GM19023 (cell line): Measurements from ENCODE around the gene LTBP1.
A peak's percentile ranks its signal among the peaks of the same experiment; 100 is the strongest.

Experiments
- ATAC-seq: cut with Tn5 transposase; IDR thresholded peaks from one replicate; pipeline ENCODE4 v1.9.1; 2021; ENCODE audit warnings: mild to moderate bottlenecking, moderate library complexity; ENCODE audit not compliant: unreplicated experiment

Gene LTBP1

GRCh38 chr2:32930436-32930835 is 16.3 kb upstream of the LTBP1 start:
- ATAC-seq, result no peak

DNA sequence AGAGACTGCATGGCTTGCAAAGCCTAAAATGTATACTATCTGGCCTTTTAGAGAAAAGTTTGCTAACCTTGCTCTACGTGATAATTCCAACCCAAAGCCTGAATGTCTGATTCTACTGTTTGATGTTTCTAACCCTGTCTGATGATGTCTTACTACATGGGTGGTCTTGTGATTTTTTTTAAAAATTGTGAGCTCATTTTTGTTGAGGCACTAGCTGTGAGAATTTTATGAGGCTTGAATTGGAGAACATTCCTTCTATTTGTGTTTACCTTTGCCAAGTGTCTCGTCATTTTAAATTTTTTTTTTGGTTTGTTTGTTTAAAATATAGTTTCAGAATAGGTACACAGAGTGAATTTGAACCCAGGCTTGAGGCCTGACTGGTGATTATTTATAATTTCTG is 15.2 kb upstream of the LTBP1 start:
- no peak for ATAC-seq

GRCh38 chr2:32931945-32932709 is 14.6 kb upstream of the LTBP1 start:
- ATAC-seq, result no peak

GRCh38 chr2:32932825-32933755 is 13.7 kb upstream of the LTBP1 start:
- no peak for ATAC-seq

DNA sequence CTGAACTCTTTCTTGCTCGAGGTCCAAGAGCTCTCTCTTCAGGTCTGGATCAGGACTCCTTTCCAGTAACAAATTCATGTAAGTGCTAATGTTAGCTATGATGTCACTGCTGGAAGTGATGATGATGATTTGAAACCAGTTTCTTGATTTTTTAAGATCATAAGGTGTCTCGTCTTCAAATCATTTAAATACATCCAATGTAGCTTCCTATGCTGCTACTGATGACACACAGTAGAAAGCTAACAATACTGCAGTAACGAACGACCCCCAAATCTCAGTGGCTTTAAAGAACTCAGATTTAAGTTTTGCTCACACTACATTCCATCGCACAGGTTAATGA is 13.0 kb upstream of the LTBP1 start:
- ATAC-seq, result no peak

DNA sequence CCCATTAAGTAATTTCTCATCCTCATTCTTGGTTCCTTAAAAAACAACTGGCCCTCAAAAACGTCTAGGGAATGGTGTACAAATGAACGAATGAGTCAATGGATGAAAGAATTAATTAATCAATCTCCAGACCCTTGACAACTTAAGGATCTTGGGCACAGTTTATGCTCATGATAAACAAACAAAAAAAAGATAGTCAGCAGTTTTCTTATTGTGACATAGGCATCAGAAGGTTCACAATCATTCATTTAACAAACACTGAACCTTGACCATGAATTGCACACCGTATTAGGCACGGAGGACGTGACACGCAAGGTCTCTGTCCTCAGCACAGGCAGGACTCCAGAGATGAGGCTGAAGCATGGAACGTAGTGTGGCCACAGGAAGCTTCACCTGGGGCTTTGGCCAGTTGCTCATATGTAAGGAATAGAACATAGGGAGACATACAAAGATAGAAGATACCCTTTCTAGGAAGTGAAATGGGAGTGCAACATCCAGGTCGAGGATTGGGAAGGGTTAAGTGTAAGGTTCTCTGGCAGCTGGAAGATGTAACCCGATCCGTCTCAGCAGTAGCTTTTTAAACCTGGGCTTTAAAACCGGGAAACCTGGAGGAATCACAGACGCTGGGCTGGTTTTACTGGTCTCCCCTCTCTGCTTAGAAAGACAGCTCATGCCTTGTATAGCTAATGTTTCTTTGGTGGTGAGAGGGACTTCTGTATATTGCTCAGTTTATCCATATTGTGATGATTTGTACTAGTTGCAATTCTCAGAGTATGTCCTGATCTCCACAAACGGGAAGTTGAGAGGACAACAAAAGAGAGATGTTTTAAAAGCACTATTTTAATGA is 8.9 kb upstream of the LTBP1 start:
- no peak for ATAC-seq

DNA sequence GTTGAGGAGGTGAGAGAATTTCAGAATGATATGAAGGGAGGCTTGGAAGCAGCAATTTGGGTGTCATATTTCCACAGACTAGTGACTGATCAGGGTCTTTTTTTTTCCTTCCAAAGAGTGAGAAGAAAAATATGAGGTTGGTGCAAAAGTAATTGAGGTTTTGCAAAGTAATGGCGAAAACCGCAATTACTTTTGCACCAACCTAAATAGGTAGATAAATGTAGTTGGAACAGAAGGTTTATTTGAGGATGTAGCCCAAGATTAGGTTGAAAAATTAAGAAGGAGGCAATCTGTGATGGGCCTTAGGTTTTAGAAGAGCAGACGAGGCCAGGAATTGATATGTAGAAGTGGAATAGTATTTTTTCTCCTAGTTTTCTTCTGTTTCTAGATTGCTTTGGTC is 7.8 kb upstream of the LTBP1 start:
- no peak for ATAC-seq

DNA sequence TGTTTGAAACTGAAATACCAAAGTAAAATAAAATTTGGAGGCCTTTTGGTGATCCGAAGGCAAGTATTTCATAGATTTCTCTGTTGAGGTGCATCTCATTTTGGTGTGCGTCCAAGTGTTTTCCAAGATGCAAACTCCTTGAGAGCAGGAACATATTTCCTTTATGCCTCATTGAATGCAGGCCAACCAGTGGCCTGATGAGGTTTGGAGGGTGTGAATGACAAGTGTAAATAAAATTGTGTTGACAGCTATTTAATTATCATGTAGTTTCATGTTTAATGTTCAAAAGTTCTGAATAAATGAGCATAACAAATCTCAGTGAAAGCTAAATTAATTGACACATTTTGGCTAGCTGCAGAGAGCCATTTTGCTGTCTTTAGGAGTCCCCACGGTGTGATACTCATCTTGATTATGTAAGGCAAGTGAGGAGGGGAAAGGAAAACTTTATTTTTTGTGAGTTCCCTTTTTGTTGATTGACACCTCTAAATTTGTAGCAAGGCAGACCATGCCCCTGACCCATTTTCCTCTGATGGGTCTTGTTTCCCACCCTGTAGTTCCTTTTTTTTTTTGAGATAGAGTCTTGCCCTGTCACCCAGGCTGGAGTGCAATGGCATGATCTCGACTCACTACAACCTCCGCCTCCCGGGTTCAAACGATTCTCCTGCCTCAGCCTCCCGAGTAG is 6.3 kb upstream of the LTBP1 start:
- ATAC-seq, result no peak

DNA sequence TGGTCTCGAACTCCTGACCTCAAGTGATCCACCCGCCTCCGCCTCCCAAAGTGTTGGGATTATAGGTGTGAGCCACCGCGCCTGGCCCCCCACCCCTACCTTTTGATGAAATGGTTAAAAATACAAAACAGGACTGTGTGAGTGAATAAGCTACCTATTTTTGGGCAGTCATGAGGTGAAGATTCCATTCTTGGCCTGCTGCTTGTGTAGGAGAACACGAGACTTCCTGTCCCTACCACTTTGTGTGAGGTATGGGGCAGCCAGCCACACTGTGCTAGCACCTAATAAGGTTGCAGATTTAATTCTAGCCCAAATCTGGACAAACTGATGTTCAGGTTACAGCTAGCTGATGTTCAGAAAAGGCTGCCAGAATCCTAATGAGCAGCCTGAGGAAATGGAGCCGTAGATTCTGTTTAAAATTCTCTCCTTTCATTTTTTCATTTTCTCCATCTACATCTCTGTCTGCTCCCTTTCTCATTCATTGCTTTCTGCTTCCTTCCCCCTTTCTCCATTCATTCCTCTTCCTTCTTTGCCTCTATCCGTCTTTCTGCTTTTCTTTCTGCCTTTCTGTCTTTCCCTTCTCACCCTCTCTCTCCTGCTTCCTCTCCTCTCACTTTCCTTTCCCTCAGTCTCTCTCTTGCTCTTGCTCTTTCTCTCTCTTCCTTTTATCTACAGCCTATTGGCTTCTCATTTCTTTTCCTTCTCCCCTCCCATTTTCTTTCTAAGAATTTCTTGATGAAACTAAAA is 4.6 kb upstream of the LTBP1 start:
- no peak for ATAC-seq

GRCh38 chr2:32942793-32943485 is 3.8 kb upstream of the LTBP1 start:
- ATAC-seq, result no peak

DNA sequence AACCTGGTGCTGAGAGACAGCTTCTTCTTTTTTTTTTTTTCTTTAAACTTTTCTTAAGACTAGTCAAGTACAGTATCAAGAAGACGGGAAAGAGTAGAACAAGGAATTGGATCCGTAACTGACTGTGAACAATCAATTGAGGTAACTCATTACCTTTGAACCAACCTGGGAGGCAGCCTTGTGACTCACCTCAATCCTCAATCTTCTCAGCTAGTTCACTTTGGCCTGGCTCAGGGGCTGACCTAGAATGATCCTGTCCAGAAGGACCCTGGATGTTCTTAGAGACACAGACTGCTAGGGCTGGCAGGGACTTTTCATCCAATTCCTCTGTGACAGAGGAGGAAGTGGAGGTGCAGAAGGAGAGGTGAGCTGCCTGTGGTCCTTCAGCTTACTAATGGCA is 1.5 kb upstream of the LTBP1 start:
- no peak for ATAC-seq

GRCh38 chr2:32947076-32947483 is 327 bp downstream of the LTBP1 start:
- ATAC-seq, result peak; percentile 20

- peak; percentile 31 for ATAC-seq
Measured at GRCh38 chr2:32947484-32948143, 861 bp downstream of the LTBP1 start.

GRCh38 chr2:32948266-32948665 is 1.5 kb downstream of the LTBP1 start:
- ATAC-seq, result no peak

GRCh38 chr2:32949260-32949659 is 2.5 kb downstream of the LTBP1 start:
- no peak for ATAC-seq

GRCh38 chr2:32951672-32952071 is 4.9 kb downstream of the LTBP1 start:
- no peak for ATAC-seq

DNA sequence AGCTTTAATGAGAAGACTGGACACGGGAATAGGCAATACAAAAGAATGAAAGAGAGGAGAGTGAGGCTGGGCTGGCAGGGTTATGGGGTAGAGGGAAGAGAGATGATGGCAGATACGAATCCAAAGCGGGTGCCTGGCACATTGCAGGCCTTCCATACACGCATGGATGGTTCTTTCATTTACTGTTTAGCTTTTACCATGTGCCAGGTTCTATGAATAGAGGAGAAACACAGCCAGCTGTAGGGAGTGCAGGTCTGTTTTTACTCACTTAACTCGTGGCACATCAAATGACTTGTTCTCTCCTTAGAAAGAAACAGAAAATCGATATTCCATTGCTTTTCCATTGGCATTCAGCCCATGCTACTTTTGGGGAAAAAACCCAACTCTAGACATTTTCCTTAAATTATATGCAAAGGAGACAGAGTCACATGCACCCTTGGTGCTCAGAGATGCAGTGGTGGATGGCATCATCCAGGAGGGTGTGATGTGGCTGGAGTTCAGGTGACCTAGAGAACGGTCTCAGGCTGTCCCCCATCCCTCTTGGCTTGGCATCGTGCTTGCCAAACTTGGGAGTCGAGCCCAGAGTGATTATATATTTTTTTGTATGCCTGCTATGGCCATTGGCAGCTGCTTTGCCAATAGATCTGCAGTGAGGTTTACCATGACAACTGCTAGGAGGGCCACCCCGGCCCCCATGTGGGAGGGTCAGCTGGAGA is 6.2 kb downstream of the LTBP1 start:
- ATAC-seq, result no peak

DNA sequence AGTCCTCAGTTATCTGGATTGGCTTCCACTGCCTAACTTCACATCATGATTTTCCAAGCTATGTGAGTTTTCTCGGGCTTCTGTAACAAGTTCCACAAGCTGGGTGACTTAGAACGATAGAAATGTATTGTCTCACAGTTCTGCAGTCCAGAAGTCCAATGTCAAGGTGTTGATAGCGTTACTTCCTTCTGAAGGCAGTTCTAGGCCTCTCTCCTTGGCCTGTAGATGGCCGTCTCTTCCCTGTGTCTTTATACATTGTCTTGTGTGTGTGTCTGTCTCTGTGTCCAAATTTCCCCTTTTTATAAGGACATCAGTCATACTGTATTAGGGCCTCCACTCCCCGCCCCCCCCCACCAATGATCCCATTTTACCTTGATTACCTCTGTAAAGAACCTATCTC is 7.5 kb downstream of the LTBP1 start:
- ATAC-seq, result no peak
